HEK293T (cell line): ENCODE measurements around the gene OXCT1.
A peak's percentile ranks its signal among the peaks of the same experiment; 100 is the strongest.

Experiments used
- CTCF ChIA-PET: fragments of 350-600 bp; formaldehyde crosslinking; extraction: SDS; loops from one replicate; lab custom pipeline; 2021; ENCODE audit warnings: antibody characterized with exemption, inconsistent platforms; lab: Yijun Ruan, JAX
- POLR2A ChIA-PET: fragments of 350-600 bp; formaldehyde crosslinking; extraction: SDS; loops from one replicate; lab custom pipeline; 2020; ENCODE audit warnings: antibody characterized with exemption, inconsistent platforms; lab: Yijun Ruan, JAX
- DNase-seq: peaks from one replicate; pipeline ENCODE4 v3.0.0; 2012; ENCODE audit warnings: mixed read lengths; ENCODE audit errors: extremely low spot score
- ARNT ChIP-seq: fragments of 450-650 bp; IDR thresholded peaks from 2 replicates; pipeline ENCODE4 v1.6.1; 2017; ENCODE audit warnings: mild to moderate bottlenecking
- BHLHE40 ChIP-seq: fragments of 450-650 bp; IDR thresholded peaks from 2 replicates; pipeline ENCODE4 v1.6.1; 2016; ENCODE audit warnings: mild to moderate bottlenecking, moderate library complexity, borderline replicate concordance
- CTBP1 ChIP-seq: fragments of 450-650 bp; IDR thresholded peaks from 2 replicates; pipeline ENCODE4 v1.6.1; 2016; ENCODE audit warnings: borderline replicate concordance
- ELF4 ChIP-seq: fragments of 450-650 bp; IDR thresholded peaks from 2 replicates; pipeline ENCODE4 v1.6.1; 2017; ENCODE audit warnings: antibody characterized with exemption
- FOXA1 ChIP-seq: fragments of 450-650 bp; IDR thresholded peaks from 2 replicates; pipeline ENCODE4 v1.6.1; 2016; ENCODE audit warnings: mild to moderate bottlenecking
- FOXK2 ChIP-seq: fragments of 450-650 bp; IDR thresholded peaks from 2 replicates; pipeline ENCODE4 v1.6.1; 2016; ENCODE audit warnings: mild to moderate bottlenecking
- FOXM1 ChIP-seq: fragments of 450-650 bp; IDR thresholded peaks from 2 replicates; pipeline ENCODE4 v1.6.1; 2017; ENCODE audit warnings: mild to moderate bottlenecking, borderline replicate concordance
- HDGF ChIP-seq: fragments of 450-650 bp; IDR thresholded peaks from 2 replicates; pipeline ENCODE4 v1.6.1; 2017; ENCODE audit warnings: antibody characterized with exemption, borderline replicate concordance
- L3MBTL2 ChIP-seq: fragments of 450-650 bp; conservative IDR thresholded peaks from 2 replicates; pipeline ENCODE4 v1.6.1; 2016; ENCODE audit warnings: mild to moderate bottlenecking
- LEF1 ChIP-seq: fragments of 450-650 bp; IDR thresholded peaks from 2 replicates; pipeline ENCODE4 v1.6.1; 2017; ENCODE audit warnings: mild to moderate bottlenecking, borderline replicate concordance
- NFRKB ChIP-seq: fragments of 450-650 bp; IDR thresholded peaks from 2 replicates; pipeline ENCODE4 v1.6.1; 2016; ENCODE audit warnings: mild to moderate bottlenecking, moderate library complexity
- PKNOX1 ChIP-seq: fragments of 450-650 bp; IDR thresholded peaks from 2 replicates; pipeline ENCODE4 v1.6.1; 2016
- SP1 ChIP-seq: fragments of 450-650 bp; IDR thresholded peaks from 2 replicates; pipeline ENCODE4 v1.6.1; 2017
- SUZ12 ChIP-seq: fragments of 450-650 bp; IDR thresholded peaks from 2 replicates; pipeline ENCODE4 v1.6.1; 2016; ENCODE audit warnings: mild to moderate bottlenecking
- TARDBP ChIP-seq: fragments of 450-650 bp; IDR thresholded peaks from 2 replicates; pipeline ENCODE4 v1.6.1; 2016
- ZNF384 ChIP-seq: fragments of 450-650 bp; IDR thresholded peaks from 2 replicates; pipeline ENCODE4 v1.6.1; 2016

OXCT1 gene

GRCh38 chr5:41869724-41870626 lies at the start of gene OXCT1:
Gene OXCT1 (minus strand): TSS chr5:41870425. CDS start chr5:41870358, 67 bp downstream.
- CTCF ChIA-PET, result no interaction called here
- POLR2A ChIA-PET, result interaction anchor here (1.1 kb wide), 1 partner anchor 34 kb away, joined by 5 read pairs; the partner anchor contains the start of gene RIMOC1
- DNase-seq, result peak; percentile 82
- TF ChIP-seq ARNT (no peak), FOXK2 (no peak), FOXM1 (no peak), ZNF384 (no peak), BHLHE40 (no peak), SP1 (no peak), FOXA1 (no peak), ELF4 (0 out of 2 replicates have a peak, but pooled peaks have one; percentile 24), HDGF (no peak), LEF1 (no peak), TARDBP (no peak), L3MBTL2 (peak; percentile 76; the same call in 1 of the 2 replicates), CTBP1 (no peak), PKNOX1 (no peak), SUZ12 (no peak), NFRKB (no peak)

GRCh38 chr5:41918105-41918504 lies 47.9 kb upstream of the OXCT1 start:
- POLR2A ChIA-PET, result no interaction called here
- CTCF ChIA-PET, result no interaction called here

GRCh38 chr5:41908374-41909079 lies 38.3 kb upstream of the OXCT1 start:
- TF ChIP-seq ZNF384 (no peak), PKNOX1 (no peak), SUZ12 (no peak), FOXM1 (no peak), CTBP1 (no peak), FOXK2 (no peak), ELF4 (no peak), LEF1 (no peak), TARDBP (no peak)
- no peak for DNase-seq
- POLR2A ChIA-PET, result no interaction called here
- CTCF ChIA-PET, result no interaction called here

More at GRCh38 chr5:41918105-41918504, 47.9 kb upstream of the OXCT1 start:
- TF ChIP-seq ELF4 (no peak), ZNF384 (no peak), HDGF (no peak), L3MBTL2 (no peak), SP1 (no peak), CTBP1 (no peak), FOXK2 (no peak), TARDBP (no peak), LEF1 (no peak), SUZ12 (no peak), ARNT (no peak), FOXA1 (no peak)
- DNase-seq, result no peak

GRCh38 chr5:41906151-41906550 lies 35.9 kb upstream of the OXCT1 start:
- POLR2A ChIA-PET, result no interaction called here
- TF ChIP-seq ELF4 (no peak), TARDBP (no peak), NFRKB (no peak), LEF1 (no peak), BHLHE40 (no peak), PKNOX1 (no peak)
- CTCF ChIA-PET, result no interaction called here
- DNase-seq, result no peak

- POLR2A ChIA-PET, result interaction anchor here (0.6 to 2.2 kb wide), 20 partner anchors 9 to 1113 kb away, joined by 3 to 22 read pairs (median 4); partner anchors contain the start of genes FBXO4, GHR and OXCT1
- CTCF ChIA-PET, result interaction anchor here (0.5 kb wide), 1 partner anchor 152 kb away, joined by 3 read pairs; no protein-coding TSS in a partner anchor
- DNase-seq, result peak; percentile 95
- TF ChIP-seq SUZ12 (no peak), FOXM1 (no peak), L3MBTL2 (peak; percentile 86), TARDBP (no peak), PKNOX1 (peak; percentile 74), FOXA1 (no peak), NFRKB (peak; percentile 81), ELF4 (peak; percentile 51), CTBP1 (no peak), BHLHE40 (no peak; the same call in 1 of the 2 replicates)
These were observed 33.9 kb upstream of the OXCT1 start, which contains the start of gene RIMOC1 for GRCh38 chr5:41903892-41904799. Gene RIMOC1 (plus strand): TSS chr5:41904344. CDS start chr5:41904368, 24 bp downstream.
